ENCODE measurements around the gene KAZN. TPM values are rescaled to one million over a fixed set of nuclear protein-coding genes. Genes with fewer than 3 reads are reported as not detected.

Gene KAZN
- polyA plus RNA-seq, 1 of the 3 experiments (the other 2 are of a cell fraction), result 6.8 TPM

- Histone ChIP-seq H3K4me1 (ENCODE audit: control insufficient read depth in 1 of 2, insufficient read depth in 2 of 2, low read depth in 1 of 2, low read length in 1 of 2) (peaks cover 0 to 7% of the 10 kb centered on the region in 2 experiments; a peak in 1 of 4 replicates), H2AFZ (ENCODE audit: low read depth) (no peak overlapping the region), H3K9ac (no peak overlapping the region), H3K4me3 (ENCODE audit: low read depth in 2 of 2, low read length in 1 of 2) (no peak overlapping the region), H3K36me3 (replicated peaks in 1 of 2; ENCODE audit: control insufficient read depth in 1 of 2, insufficient read depth in 2 of 2, low read length in 1 of 2) (no peaks in the 10 kb centered on the region), H3F3A (replicated peaks; ENCODE audit: insufficient read depth) (no peaks in the 10 kb centered on the region), H3K9me3 (no peaks in the 10 kb centered on the region), H4K20me1 (ENCODE audit: insufficient read depth) (no peaks in the 10 kb centered on the region), H3K79me2 (ENCODE audit: insufficient read depth) (no peaks in the 10 kb centered on the region), H3K4me2 (no peak overlapping the region), H3K27ac (ENCODE audit: low read depth in 2 of 2, low read length in 1 of 2) (no peak overlapping the region), H3K27me3 (ENCODE audit: insufficient read depth) (no peaks in the 10 kb centered on the region), H3K9me2 (no peaks in the 10 kb centered on the region)
- CTCF ChIA-PET, result interaction anchor here (1.5 to 3.5 kb wide), 4 partner anchors 61 to 133 kb away, joined by 3 to 32 read pairs (median 3); no protein-coding TSS in a partner anchor
- DNase-seq, result no peak
- 88% methylated on average over 6 of the region's 14 CpGs for WGBS (ENCODE audit: low lambda C conversion rate)
- TF ChIP-seq FOSL2 (IDR thresholded peaks at IDR 0.05; ENCODE audit: borderline replicate concordance, low read depth) (no peak), USF1 (IDR thresholded peaks at IDR 0.05; ENCODE audit: borderline replicate concordance, low read depth) (no peak), ELF1 (IDR thresholded peaks at IDR 0.05) (no peak), FOXJ3 (CRISPR knock-in tag; IDR thresholded peaks at IDR 0.05) (no peak), ZBTB33 (IDR thresholded peaks at IDR 0.05; ENCODE audit: borderline replicate concordance, low read depth) (no peak), TAF1 (IDR thresholded peaks at IDR 0.05; ENCODE audit: borderline replicate concordance, low read depth, low read length) (no peak), TEAD4 (IDR thresholded peaks at IDR 0.05; ENCODE audit: borderline replicate concordance, insufficient read depth) (no peak), SIN3A (IDR thresholded peaks at IDR 0.05; ENCODE audit: borderline replicate concordance, low read depth, low read length) (no peak), MAX (IDR thresholded peaks at IDR 0.05; ENCODE audit: low read depth) (no peak), RXRA (IDR thresholded peaks at IDR 0.05; ENCODE audit: borderline replicate concordance, low read depth) (no peak), POLR2AphosphoS5 (IDR thresholded peaks at IDR 0.05; ENCODE audit: low read depth, low read length) (no peak), MEF2A (IDR thresholded peaks at IDR 0.05; ENCODE audit: borderline replicate concordance, low read depth) (no peak)
- POLR2A ChIA-PET, result no interaction called here
These were observed 315.1 kb downstream of the KAZN start for GRCh38 chr1:14913482-14914177.

- Histone ChIP-seq H4K20me1 (ENCODE audit: insufficient read depth) (no peaks in the 10 kb centered on the region), H3K9me3 (no peaks in the 10 kb centered on the region), H3F3A (replicated peaks; ENCODE audit: insufficient read depth) (no peaks in the 10 kb centered on the region), H3K36me3 (replicated peaks in 1 of 2; ENCODE audit: control insufficient read depth in 1 of 2, insufficient read depth in 2 of 2, low read length in 1 of 2) (no peaks in the 10 kb centered on the region), H3K79me2 (ENCODE audit: insufficient read depth) (no peaks in the 10 kb centered on the region), H3K4me2 (no peak overlapping the region), H3K4me1 (ENCODE audit: control insufficient read depth in 1 of 2, insufficient read depth in 2 of 2, low read depth in 1 of 2, low read length in 1 of 2) (peaks cover 0 to 7% of the 10 kb centered on the region in 2 experiments; a peak in 1 of 4 replicates), H3K27ac (ENCODE audit: low read depth in 2 of 2, low read length in 1 of 2) (no peak overlapping the region), H2AFZ (ENCODE audit: low read depth) (no peak overlapping the region), H3K9me2 (no peaks in the 10 kb centered on the region), H3K27me3 (ENCODE audit: insufficient read depth) (no peaks in the 10 kb centered on the region), H3K4me3 (ENCODE audit: low read depth in 2 of 2, low read length in 1 of 2) (no peak overlapping the region), H3K9ac (no peak overlapping the region)
- TF ChIP-seq MXI1 (IDR thresholded peaks at IDR 0.05; ENCODE audit: low read depth, low read length), result no peak
- TF ChIP-seq MAX (IDR thresholded peaks at IDR 0.05; ENCODE audit: low read depth), result peak; percentile 35; the same call in 1 of the 2 replicates
- ChIA-PET POLR2A (no interaction called here), CTCF (interaction anchor here (0.7 to 3.5 kb wide), 16 partner anchors 8 to 185 kb away, joined by 3 to 32 read pairs (median 3); no protein-coding TSS in a partner anchor)
- DNase-seq, result no peak
- WGBS (ENCODE audit: low lambda C conversion rate), result 92% methylated on average over 10 of the region's 11 CpGs
These were observed 316.0 kb downstream of the KAZN start for GRCh38 chr1:14914351-14914988.
